Measurements from ENCODE around the gene ANTXR1. TPM values are rescaled to one million over a fixed set of nuclear protein-coding genes. Genes with fewer than 3 reads are reported as not detected.

Gene ANTXR1
- total and polyA plus RNA-seq, 9 of the 15 experiments (the other 6 are each of a cell fraction or from before 2014, with no cell fraction given): 0.07 to 1.00 (median 0.54) TPM

- H3K27ac ChIP-seq (ENCODE audit: extremely low read depth, low read depth, low read length): no peak overlapping the region
- CTCF ChIA-PET (ENCODE audit: low intra/inter-chr PET ratio): no interaction called here
- no peaks in the 10 kb centered on the region for H3K79me2 ChIP-seq (ENCODE audit: control insufficient read depth, insufficient read depth, low read length)
- intact Hi-C loops (cut with micrococcal nuclease) (no loop called here), in situ Hi-C loops (cut with MboI) (no loop called here)
- TF ChIP-seq THAP12 (CRISPR knock-in tag; IDR thresholded peaks at IDR 0.05) (no peak), ZBTB9 (CRISPR knock-in tag; IDR thresholded peaks at IDR 0.05) (no peak), SMARCE1 (IDR thresholded peaks at IDR 0.05) (no peak)
- TF ChIP-seq, protein P1, sequence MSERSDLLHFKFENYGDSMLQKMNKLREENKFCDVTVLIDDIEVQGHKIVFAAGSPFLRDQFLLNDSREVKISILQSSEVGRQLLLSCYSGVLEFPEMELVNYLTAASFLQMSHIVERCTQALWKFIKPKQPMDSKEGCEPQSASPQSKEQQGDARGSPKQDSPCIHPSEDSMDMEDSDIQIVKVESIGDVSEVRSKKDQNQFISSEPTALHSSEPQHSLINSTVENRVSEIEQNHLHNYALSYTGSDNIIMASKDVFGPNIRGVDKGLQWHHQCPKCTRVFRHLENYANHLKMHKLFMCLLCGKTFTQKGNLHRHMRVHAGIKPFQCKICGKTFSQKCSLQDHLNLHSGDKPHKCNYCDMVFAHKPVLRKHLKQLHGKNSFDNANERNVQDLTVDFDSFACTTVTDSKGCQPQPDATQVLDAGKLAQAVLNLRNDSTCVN (CRISPR knock-in tag; IDR thresholded peaks at IDR 0.05): no peak
- peaks cover 13 to 36% of the 10 kb centered on the region in 2 experiments for H3K27me3 ChIP-seq (ENCODE audit: control insufficient read depth in 2 of 2, insufficient read depth in 2 of 2, low read length in 2 of 2)
- no peaks in the 10 kb centered on the region for H3K9me1 ChIP-seq (ENCODE audit: control insufficient read depth, insufficient read depth, low read length)
- H3K4me2 ChIP-seq (ENCODE audit: insufficient read depth, low read length): no peak overlapping the region
- no peaks in the 10 kb centered on the region for H4K20me1 ChIP-seq (replicated peaks; ENCODE audit: control insufficient read depth, insufficient read depth, low read length)
- no peak overlapping the region for H2AFZ ChIP-seq (ENCODE audit: low read depth, low read length)
- WGBS (ENCODE audit: insufficient coverage, low coverage, missing lambda C conversion rate): 3% methylated on average over 7 of the region's 7 CpGs
- POLR2A ChIA-PET: no interaction called here
- no peak overlapping the region for H3K4me3 ChIP-seq
- DNase-seq (ENCODE audit: extremely low read depth in 1 of 4, low spot score in 3 of 4): no peak
- no peak overlapping the region for H3K9ac ChIP-seq (ENCODE audit: insufficient read depth in 1 of 2, low read depth in 2 of 2, low read length in 2 of 2)
- no TSS peak for BruUV-seq (replicated peaks)
- no peak for ATAC-seq
- no peaks in the 10 kb centered on the region for H3K36me3 ChIP-seq (ENCODE audit: control insufficient read depth, insufficient read depth, low read length)
- no peaks in the 10 kb centered on the region; a peak in 1 of 5 replicates for H3K4me1 ChIP-seq (replicated peaks in 1 of 2; ENCODE audit: control insufficient read depth in 2 of 2, insufficient read depth in 2 of 2, low read length in 2 of 2)
- FAIRE-seq: no peak
- no peaks in the 10 kb centered on the region for H3K9me3 ChIP-seq (replicated peaks; ENCODE audit: control insufficient read depth, insufficient read depth, low read depth, low read length)
These were observed 150.6 kb downstream of the ANTXR1 start for GRCh38 chr2:69163556-69163955.
